MM.1S (cell line): ENCODE data around the gene CENPQ.

ENCODE experiments used
- CTCF ChIP-seq: fragments of 300-600 bp; sonication (generic); IDR thresholded peaks from 2 replicates; pipeline ENCODE4 v1.5.1; 2016; ENCODE audit warnings: antibody characterized with exemption, low read length, mixed read lengths
- EZH2 ChIP-seq: fragments of 300-600 bp; sonication (generic); optimal IDR thresholded peaks from 2 replicates; pipeline ENCODE3; 2017; ENCODE audit warnings: low read depth, mild to moderate bottlenecking, antibody characterized with exemption, low read length, mixed read lengths

- no peak for TF ChIP-seq EZH2
- no peak for TF ChIP-seq CTCF
These were observed 16.3 kb downstream of the CENPQ start for GRCh38 chr6:49479308-49479970.
